ENCODE data around the gene AKR1B1. TPM values are rescaled to one million over a fixed set of nuclear protein-coding genes. Genes with fewer than 3 reads are reported as not detected.

The AKR1B1 gene
- total RNA-seq, 1 donor from 2014 or later = 9.7 TPM

DNA sequence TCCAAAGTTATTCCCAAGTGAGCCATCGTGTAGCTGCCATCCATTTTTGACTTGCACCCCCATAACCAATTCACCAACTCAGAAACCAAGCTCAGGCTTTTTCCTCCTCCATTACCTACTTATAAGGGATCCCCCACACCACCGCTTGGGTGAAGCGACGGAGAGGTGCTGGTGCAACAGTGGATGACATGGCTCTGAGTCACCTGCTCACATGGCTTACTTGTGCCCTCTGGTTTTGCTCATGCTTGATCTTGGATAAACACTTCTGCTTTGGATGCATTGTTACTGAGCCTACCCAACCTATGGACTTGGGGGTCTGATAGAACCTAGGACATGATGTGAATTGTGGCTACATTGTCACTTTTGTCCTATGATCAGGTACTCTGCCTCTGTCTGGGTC, 12.0 kb upstream of the AKR1B1 start:
- DNase-seq (ENCODE audit: low spot score) (no peak), ATAC-seq (no peak)

DNA sequence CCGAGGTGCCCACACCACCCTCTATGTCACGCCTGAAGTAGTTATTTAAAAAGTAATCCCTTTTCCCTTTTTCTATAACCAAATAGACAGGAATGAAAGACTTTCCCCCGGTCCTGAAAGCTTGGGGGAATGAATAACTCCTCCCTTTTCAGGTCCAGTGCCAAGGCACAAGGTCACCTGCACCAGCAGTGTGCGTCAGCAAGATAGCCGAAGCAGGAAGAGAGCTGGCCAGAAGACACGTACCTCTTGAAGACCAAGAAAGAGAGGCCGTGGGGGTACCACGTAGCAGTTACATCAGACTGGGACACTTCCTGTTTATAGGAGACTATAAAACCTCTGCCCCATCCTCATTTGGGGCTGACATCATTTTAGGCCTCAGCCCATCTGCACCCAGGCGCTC, 10.7 kb upstream of the AKR1B1 start:
- DNase-seq (ENCODE audit: low spot score) (no peak), ATAC-seq (no peak)

DNA sequence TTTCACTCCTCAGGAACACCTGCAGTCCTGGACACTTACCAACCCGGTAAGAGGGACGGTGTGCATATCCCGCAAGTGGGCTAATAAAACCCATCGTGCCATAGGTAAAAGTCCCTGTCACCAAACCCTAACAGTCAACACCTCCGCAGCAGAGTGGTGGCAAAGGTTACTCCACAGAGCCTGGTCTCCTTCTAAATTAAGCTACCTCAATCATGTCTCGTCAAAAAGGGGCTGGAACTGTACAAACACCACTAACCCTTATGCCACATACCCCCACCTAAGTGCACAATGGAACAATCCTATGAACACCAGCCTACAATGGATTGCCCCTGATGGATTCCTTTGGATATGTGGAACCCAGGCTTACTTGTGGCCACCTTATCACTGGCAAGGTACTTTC, 9.6 kb upstream of the AKR1B1 start:
- DNase-seq (ENCODE audit: low spot score) = no peak
- ATAC-seq = no peak

DNA sequence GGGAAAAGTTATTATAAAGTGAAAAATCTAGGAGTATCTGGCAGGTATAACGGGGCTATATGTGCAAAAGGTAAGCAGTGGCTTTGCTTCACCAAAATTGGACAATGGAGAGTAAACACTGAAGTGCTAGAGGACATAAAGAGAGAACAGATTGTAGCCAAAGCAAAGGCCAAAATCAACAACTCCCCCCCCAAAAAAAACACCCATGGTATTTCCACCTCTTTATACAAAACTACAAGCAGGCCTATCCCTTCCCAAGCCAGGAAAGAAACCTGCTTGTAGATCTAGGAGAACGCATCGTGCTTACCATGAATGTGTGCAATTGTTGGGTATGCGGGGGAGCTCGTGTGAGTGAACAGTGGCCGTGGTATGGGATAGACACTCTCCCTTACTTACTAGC, 9.2 kb upstream of the AKR1B1 start:
- DNase-seq (ENCODE audit: low spot score) (no peak), ATAC-seq (no peak)

DNA sequence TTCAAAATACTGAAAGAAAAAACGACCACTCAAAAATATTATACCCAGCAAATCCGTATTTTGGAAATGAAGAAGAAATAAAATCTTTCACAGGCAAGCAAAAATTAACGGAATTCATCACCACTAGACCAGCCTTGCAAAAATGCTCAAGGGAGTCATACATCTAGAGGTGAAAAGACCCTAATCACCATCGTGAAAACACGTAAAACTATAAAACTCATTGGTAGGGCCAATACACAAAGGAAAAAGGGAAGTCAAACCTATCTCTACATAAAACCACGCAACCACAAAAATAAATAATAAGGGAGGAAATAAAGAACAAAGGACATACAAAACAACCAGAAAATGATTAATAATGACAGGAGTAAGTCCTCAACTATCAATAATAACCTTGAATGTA, 6.6 kb upstream of the AKR1B1 start:
- no peak for ATAC-seq
- DNase-seq (ENCODE audit: low spot score) = no peak

DNA sequence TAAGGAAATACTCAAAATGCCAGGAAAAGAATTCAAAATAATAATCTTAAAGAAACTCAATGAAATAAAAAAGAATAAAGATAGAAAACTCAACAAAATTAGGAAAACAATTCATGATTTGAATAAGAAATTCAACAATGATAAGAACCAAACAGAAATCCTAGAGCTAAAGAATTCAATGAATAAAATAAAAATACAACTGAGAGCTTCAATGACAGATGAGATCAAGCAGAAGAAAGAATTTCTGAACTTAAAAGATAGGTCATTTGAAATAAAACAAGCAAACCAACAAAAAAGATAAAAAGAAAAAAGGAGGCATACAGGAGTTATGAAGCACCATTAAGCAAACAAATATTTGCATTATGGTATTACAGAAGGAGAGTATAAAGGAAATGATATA, 5.6 kb upstream of the AKR1B1 start:
- DNase-seq (ENCODE audit: low spot score) (no peak), ATAC-seq (no peak)

DNA sequence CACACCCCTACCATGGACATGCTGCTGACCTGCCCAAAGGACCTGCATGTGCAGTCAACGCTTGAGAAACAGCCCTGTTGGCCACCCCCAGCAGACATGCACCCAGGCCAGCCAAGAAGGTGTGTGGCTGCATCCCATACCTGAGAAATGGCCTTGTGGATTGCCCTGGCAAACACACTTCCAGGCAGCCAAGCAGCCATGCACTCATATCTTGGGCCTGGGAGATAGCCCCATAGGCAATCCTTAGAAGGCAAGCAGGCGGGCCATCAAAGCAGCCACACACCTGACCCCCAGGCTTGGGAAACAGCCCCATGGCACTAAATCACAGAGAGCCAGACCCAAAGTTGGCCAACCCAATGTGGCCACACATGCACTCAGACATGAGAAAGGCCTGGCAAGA, 4.9 kb upstream of the AKR1B1 start:
- ATAC-seq (no peak), DNase-seq (ENCODE audit: low spot score) (no peak)

DNA sequence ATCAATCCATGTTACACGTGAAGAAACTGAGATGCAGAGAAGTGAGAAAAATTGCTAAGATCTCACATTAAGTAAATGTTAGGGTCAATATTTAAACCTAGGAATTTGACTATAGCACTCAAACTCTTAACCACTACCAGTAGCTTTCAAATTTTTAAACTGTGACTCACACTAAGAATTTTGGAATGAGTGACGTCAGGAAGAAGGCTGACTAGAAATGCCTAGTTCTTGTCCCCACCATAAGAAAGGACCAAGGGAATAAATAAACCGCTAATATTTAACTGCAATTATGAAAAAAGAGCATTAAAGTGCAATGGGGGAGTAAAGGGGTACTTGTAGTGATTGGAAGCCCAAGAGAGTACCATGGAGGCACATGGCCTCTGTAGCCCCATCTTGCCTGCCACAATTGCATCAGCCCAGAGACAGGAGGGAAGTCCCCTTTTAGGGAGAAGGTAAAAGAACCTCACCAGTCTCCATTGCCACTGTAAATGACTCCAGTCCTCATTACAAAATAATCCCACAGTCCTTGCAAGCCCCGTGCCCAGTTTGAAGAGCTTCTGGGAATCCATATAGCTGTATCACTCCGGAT, 3.5 kb upstream of the AKR1B1 start:
- DNase-seq (ENCODE audit: low spot score) = no peak
- no peak for ATAC-seq

DNA sequence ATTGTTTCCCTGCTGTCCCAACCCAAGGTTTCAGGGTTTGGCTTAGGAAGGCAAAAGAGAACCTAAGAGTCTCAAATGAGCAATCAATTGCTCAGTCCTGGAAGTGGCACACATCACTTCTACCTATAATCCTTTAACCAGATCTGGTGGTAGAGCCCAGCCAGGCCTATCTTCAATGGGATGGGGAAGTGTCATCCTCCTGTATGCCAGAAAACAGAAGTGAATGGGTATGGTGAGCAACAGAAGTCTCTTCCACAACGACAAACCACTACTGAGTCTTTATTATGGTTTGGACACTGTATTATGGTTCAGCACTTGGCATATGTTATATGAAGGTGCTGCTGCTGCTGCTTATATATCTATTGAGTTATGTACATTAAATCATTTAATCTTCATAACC, 3.0 kb upstream of the AKR1B1 start:
- ATAC-seq (no peak), DNase-seq (ENCODE audit: low spot score) (no peak)

DNA sequence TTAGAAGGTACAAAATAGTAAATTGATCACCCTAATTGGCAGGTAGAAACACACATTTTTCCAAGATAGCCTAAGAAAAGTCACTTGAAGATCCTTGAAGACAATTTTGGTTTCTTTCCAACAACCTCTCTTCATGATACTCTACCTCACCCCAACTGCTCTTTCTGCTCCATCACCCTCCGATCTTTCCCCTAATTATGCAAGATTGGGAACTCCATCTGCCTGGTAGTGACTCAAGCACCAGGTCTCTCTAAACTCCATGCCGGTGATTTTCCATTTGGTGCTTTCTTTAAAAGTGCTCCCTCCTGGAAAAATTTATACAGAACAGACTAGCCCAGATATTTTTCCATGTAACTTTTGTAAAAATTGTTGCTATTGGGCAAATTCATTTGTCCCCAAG, 1.1 kb upstream of the AKR1B1 start:
- no peak for DNase-seq (ENCODE audit: low spot score)
- ATAC-seq = no peak

DNA sequence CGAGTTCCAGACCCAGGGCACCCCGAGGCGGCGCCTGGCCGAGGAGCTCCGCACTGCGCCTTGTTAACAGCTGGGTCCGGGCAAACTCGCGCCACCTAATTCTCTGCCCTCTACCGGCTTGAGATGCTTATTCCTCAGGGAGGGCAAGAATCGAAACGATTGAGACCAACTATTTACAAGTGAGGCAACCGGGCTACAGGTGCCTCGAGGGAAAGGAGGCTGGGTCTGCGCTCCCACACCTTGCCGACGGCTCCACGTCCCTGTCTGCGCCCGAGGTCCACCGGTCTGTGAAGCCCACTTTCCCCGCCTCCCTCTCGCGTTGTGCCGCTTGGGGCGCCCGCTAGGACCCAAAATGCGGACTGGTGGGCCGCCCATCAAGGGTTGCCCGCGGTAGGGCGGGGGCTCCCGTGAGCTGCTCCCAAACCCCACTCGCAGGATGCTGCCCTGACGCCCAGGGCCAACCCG, 527 bp downstream of the AKR1B1 start:
- no peak for DNase-seq (ENCODE audit: low spot score)
- peak; percentile 56 for ATAC-seq

DNA sequence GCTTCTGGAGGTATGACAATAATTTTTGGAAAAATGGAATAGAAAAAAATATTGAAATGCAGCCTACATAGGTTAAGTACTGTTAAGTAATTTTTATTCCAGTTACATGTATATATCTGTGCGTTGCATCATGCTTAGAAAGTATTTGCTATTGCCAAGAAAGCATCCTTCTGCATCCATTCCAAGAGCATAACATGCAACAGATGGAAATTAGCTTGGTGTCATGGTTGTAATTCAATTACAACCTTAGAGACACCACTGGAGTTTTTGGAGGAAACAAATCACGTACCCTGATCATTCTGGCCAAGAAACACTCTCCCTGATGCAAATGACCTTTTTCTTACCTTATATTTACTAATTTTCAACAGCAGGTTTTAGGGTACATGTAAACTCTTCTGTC, 1.7 kb downstream of the AKR1B1 start:
- no peak for ATAC-seq
- DNase-seq (ENCODE audit: low spot score) = no peak

DNA sequence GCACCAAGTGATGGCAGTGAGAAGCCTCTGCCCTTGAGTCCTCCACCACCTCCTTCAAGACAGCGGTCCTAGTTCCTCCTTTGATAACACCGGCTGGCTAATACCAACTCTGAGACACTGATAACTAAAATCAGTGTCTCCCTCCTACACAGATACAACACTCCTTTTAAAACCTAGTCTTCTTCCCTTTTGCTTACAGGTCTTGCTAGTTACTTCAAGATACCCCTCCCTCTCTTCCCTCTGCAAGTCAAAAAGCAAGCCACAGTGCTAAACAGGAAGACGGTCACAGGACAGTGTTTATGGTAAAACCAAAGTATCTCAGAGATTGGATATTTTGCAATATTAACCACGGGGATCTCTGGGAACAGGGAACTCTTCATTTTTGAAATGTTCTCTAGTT, 4.6 kb downstream of the AKR1B1 start:
- DNase-seq (ENCODE audit: low spot score) (no peak), ATAC-seq (peak; percentile 17)

DNA sequence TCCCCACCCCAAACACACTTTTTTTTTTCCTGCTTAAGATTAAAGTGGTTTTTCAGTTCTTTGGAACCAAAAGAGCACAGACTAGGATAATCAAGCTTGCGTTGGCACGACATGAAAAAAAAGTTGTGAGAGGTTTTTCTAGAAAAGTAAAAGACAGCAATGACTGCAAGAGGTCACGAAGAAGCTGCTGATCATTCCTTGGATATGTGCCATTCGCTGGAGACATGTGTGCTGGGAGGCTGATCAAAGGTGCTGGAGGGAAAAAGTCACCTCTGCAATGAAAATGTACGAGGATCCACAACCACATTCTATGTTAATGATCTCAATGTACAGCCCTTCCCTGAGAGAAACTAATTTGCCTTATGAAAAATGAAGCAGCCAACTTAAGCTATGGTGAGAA, 5.4 kb downstream of the AKR1B1 start:
- DNase-seq (ENCODE audit: low spot score) (no peak), ATAC-seq (no peak)

DNA sequence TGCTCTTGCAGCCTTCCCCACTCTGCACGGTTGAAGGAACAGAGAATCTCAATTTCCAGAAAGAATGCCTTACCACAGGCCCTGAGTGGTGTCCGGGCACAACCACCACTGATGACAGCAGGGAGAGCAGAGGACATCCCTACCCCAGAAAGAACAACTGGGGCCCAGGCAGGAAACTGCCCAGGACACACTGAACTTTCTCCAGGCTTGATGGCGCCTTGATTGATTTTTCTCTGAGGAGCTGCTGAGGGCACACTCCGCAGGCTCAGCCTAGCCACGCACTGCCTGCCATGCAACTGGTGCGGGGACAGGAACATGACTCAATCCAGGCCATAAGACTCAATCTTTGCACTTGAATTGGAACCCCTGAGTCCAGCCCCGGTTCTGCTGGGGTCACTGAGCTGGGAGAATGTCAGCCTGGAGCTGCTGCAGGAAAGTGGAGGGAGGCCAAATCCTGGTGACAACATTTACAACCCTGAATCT, 5.9 kb downstream of the AKR1B1 start:
- ATAC-seq = no peak
- DNase-seq (ENCODE audit: low spot score) = no peak

DNA sequence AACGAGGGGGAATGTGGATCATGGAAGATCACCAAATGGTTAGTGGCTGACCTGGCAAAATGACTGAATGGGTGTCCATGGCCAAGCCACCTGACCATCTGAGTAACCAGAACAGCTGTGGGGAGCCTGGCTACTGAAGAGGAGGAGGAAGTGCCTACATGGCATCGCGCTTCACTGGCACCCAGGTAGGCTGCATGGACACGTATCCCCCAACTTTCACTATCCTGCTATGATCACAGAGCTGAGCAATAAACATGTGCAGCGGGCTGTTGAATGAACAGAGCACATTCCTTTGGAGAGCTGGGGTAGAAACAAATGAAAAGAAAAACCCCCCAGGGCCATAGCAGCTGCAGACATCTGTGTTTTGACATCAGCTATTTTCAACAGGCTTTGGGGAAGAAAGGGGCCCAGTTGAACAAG, 6.5 kb downstream of the AKR1B1 start:
- DNase-seq (ENCODE audit: low spot score) (no peak), ATAC-seq (no peak)

DNA sequence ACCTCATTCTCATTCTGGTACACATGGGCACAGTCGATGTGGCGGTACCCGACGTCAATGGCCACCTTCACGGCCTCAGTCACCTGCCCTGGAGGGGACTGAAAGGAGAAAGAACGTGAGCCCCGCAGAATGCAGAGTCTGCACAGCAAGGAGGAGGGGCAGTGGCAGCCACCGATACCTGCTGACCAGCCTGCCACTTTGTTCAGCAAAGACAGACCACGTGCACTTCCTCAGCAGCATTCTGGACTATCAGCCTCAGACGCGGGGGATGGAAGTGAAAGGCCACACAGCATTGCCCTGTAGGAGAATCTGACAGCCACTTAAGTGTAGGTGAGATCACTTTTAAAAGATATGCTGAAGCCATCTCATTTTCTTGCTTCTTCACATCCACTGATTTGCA, 7.2 kb downstream of the AKR1B1 start:
- DNase-seq (ENCODE audit: low spot score) (no peak), ATAC-seq (peak; percentile 57)

DNA sequence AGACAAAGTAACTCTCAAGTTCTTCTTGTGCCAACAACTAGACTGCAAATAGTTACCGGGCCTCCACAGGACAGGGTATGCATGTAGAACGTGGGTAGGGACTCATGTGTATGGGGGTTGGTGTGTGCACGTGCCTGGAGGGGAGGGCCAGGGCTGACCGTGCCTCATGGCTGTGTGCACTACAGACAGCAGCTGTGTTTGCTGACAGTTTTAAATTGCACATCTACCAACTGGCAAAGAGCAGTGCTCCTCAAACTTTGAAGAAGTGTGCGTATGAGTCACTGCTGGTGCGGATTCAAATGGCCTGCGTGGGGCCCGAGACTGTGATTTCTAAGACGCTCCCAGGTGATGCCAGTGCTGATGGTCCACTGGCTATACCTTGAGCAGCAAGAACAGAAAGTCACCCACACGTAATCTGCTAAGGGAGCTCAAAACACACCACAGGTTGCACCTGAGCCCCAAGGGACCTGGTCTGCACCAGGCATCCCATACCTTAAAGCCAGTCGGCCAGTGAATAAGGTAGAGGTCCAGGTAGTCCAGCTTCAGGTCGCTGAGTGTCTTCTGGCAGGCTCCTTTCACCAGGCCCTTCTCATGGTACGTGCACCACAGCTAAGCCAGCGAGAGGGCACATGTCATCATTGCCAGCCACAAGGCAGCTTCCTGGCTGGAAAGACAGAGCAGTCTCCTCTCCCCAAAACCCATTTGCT, 8.5 kb downstream of the AKR1B1 start:
- no peak for ATAC-seq

DNA sequence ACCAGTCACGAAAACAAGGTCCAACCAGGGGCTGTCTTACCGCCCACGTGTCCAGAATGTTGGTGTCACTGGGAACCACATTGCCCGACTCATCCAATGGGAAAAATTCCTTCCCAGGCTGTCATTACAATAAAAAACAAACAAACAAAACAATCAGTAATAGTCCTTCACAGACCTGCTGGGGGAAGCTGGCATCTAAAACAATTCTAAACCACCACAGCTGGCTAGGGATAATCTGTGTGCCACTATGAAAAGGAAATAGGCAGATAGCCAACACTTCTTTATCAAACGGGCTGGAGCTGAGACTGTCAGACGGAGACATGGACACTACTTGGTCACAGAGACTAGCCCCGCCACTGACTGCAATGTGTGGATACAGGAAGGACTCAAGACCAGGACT, 9.2 kb downstream of the AKR1B1 start:
- ATAC-seq = no peak
- DNase-seq (ENCODE audit: low spot score) = no peak

More for the DNA sequence above, 8.5 kb downstream of the AKR1B1 start:
- DNase-seq (ENCODE audit: low spot score) = no peak

DNA sequence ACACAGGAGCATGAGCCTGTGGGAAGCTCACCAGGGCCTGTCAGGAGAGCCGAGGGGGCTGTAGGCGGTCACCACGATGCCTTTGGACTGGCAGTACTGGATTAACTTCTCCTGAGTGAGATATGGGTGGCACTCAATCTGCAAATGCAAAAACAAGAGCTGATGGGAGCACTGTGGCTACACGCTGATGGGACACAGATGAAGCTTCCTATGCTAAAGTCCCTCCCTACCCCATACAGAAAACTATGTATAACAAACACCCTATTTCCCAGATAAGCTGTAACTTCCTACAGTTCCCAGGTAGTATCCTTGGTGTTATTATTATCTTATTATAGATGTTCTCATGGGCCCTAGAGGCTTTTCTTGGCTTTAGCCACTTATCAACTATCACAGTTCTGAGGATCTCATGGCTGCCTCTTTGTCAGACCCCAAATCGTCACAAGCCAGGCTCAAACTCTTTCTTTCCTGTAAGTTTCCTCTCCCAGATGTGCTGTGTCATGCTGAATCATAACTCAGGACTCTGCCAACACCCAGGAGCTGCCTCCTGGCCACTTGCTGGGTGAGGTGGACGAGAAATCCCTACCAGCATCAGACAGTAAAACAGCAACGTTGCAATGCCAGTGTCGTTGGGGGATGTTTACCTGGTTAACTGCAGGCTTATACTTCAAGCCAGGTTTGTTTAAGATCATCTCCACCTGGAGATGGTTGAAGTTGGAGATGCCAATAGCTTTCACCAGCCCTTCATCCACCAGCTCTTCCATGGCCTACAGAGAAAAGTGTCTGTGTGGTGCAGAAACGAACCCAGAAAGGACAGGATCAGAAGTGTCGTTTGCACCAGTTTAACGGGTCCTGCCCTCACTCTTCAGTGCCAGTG, 10.3 kb downstream of the AKR1B1 start:
- DNase-seq (ENCODE audit: low spot score) (no peak), ATAC-seq (no peak)

DNA sequence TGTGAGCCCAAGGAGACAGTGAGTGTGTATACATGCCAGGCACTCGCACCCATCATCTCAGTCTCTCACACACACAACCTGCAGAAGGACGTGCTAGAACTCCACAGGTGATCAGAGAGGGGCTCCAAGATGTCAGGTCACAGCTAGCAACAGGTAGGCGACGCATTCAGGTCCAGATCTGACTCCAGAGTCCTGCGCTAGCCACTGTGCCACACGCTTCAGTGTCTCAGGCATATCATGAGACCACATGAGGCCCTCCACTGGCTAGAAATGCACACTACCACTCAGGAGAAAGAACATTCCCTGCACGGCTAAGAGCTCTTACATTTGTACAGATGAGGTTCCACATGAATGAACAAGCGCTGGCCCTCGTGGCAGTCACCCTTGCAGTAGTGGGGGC, 11.5 kb downstream of the AKR1B1 start:
- ATAC-seq = no peak
- no peak for DNase-seq (ENCODE audit: low spot score)

DNA sequence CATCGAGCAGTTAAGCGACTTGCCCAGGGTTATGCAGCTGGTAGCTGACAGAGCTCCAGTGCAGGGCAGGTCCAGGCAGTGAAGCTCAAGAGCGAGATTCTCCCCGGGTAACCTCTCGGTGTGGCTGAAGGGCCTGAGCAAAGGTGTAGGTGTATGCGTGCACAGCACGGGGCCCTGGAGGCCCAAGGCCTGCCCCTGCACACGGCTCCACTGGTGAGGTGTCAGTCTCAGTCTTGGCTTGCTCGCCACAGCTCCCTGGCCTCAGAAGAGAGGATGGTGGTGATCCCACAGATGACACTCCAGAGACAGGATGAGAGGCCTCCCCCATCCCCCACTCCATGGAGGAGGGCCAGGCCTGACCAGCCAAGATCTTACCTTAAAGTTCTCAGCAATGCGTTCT, 12.0 kb downstream of the AKR1B1 start:
- ATAC-seq (no peak), DNase-seq (ENCODE audit: low spot score) (no peak)

Data from left lobe of liver (tissue), 2 donors.